HG02840 (cell line): ENCODE measurements around the gene RAD1.

ENCODE experiments used
- ATAC-seq: cut with Tn5 transposase; IDR thresholded peaks from one replicate; pipeline ENCODE4 v1.9.1; 2021; ENCODE audit warnings: mild to moderate bottlenecking, moderate library complexity, moderate number of reproducible peaks; ENCODE audit not compliant: unreplicated experiment, low FRiP score

The RAD1 gene

DNA sequence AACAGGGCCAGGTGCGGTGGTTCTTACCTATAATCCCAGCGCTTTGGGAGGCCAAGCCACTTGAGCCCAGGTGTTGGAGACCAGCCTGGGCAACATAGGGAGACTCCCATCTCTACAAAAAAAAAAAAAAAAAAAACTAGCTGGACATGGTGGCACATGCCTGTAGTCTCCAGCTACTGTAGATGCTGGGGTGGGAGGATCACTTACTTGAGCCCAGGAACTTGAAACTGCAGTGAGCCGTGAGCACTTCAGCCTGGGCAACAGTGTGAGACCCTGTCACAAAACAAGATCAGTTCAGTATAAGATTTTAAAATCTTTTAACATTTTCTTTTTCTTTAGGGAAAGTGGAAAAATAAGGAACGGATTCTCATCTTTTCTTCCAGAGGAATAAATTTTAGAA lies 2.7 kb upstream of the RAD1 start:
- no peak for ATAC-seq

DNA sequence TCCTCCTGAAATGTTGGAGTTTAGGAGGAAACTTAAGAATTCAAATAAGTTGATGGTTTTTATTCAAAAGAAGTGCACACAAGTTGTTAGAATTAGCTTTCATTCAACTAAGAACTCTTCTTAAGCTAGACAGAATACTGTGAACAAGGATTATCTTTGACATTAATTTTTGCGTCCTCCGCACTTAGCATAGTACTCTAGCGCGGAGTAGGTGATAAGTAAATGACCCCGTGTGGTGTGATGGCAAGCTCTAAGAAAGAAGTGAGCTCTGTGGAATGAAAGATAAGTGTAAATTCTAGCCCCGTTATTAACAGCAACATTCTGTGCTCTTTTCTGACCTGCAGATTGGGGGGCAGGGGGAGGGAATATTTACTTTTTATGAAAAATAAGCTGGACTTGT lies 1.2 kb upstream of the RAD1 start:
- ATAC-seq: no peak

DNA sequence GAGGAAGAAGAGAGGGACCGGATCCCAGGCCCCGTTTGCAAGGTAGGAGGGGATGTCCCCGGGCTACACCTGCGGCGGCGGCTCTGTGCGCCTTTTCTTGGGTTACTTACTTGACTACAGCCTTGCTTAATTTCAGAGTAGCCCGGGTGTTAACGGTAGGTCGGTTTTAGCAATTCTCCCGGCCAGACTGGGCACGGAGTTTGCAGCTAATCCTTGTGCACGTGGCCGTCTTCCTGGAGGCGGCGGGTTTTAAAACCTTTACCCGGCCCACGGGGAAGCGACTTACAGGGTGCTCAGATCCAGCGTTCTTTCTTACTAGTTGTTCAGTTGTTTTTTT lies 520 bp upstream of the RAD1 start:
- ATAC-seq: peak; percentile 11

DNA sequence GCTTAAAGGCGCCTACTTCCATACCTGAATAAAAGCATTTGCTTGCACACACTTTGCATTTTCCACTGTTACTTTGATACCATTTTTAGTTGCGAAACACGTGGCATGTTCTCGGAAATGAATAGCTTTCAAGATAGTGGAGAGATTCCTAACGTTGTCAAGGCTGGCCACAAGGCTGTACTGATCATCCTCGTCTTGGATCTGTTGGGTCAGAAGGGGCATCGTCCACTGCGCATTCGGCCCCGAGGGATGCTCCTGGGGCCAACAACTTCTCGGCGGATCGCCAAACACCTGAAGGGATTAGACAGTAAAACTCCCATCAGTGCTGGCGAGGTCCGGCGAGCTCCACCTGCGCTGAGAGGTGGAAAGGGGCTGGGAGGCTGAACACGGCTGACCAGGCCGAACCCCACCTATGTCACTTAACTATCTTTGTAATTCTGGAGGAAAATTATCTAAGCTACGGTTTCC lies 599 bp downstream of the RAD1 start:
- ATAC-seq: peak; percentile 17

DNA sequence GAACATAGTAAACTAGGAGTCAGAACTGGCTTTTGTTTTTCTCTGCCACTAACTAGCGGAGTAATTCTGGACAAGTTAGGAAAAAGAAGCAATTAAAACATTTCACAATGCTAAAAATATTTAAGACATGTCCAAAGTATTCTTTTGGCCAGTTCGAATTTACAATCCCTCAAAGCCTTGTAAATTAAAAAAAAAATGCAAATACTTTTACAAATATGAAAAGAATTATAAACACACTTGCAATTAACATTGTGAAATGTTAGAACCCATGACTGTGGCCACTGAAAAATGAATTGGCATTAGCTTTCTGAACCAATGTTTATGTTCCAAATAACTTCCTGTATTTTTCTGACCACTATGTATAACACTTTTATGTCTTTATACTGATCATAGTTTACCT lies 2.2 kb downstream of the RAD1 start:
- ATAC-seq: no peak

DNA sequence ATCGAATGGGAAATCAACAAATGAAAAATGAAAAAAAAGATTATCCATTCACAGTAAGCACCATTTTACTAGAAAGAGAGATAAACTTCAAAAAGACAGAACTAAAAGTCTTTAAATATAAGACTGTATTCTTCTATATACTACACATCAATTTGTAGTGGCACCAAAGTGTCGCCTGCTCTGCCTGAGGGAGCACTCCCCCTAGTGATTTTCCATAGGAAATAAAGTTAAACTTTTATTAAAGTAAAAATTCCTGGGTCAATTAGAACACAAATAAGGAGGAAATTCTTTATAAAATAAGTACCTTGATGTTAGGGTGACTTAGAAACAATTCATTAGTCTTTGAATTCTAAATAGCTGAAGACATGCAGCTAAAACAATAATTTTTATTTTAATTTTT lies 9.7 kb downstream of the RAD1 start:
- no peak for ATAC-seq

DNA sequence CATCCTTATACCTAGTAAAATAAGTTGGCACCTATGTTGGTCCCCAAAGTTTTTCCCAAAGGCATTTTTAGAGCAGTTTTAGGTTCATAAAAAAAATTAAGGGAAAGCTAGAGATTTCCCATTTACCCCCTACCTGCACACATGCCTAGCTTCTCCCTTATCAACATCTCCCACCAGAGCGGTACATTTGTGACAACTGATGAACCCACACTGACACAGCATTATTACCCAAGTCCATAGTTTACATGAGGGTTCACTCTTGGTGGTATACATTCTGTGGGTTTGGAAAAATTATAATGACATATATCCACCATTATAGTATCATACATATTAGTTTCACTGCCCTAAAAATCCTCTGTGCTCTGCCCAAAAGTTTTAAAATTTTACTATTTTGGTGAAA lies 12.0 kb downstream of the RAD1 start:
- ATAC-seq: no peak

DNA sequence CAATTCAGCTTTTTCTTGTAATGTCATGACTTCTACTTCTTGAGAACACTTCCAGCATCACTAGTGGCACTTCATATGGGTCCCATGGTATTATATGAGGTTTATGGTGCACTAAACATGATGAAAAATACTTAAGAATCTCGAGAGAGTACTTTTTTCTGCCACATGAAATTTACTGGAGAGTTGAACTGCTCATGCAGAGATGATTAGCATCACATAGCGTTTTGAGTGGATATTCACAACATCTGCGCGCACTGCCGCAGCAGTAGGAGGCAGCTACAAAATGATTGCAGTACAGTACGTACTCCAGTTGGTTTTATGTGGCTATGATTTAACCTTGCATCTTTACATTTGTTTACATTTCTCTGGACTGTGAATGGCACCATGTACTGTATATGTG lies 14.7 kb downstream of the RAD1 start:
- no peak for ATAC-seq

DNA sequence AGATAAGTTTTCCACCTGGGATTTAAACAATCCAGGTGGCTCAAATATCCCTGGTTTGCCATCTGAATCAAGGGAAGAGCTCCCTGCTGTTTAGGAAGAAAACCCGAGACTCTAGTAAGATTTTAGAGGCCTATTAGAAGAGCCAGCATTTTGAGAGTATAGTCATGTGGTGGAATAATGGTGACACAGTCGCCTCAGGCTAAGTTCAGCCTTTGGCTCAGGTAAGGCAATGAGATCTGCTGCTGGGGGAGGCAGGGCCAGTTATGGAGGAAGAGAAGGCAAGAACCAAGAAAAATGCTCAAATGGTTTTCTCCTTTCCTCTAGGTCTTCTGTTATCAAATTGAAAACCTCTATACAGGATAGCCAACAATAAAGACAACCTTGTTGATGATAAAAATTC lies 16.2 kb downstream of the RAD1 start:
- ATAC-seq: no peak

DNA sequence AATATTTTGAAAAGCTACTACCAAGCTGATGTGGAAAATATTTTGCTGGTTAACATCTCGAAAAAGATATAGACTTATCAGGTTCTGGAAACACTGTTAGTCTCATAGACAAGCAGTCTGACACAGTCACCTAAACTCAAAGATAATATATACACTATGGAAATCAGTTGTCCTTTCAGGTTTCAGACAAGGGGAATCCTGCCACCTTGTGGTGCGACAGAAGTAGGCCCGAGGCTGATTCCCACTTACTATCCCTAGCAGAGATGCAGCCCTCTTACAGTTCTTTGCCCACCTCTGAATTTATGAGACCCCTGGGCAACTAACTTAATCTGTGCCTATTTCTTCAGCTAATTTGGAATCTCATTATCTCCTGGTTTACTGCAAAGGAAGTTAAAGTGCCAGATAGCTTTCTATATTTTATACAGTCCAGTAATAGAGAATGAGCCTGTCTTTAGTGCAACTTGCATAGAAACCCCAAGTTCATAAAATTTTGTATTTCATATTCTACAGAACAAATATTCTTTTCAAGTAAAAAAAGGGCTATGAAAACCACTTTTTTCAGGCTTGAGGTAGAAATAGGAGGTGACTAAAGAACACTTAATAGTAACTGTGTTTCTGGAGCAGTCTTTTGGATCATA lies 16.9 kb downstream of the RAD1 start:
- peak; percentile 77 for ATAC-seq

DNA sequence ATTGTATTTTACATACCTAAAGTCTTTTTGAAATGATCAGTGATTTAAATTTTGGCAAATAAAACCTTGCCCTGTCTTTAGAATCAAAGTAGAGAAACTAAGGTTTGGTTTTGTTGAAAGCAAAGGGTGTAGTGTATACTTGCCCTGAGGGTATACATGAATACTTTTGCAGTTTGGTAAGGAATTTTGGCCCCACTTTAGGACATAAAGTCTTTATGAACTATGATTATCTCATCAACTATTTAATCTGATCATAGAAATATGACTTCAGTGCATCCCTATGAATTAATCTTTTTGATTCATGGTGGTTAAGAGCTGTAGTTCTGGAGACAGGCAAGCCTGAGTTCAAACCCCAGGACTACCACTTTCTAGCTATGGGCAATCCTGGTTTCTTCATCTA lies 17.7 kb downstream of the RAD1 start:
- no peak for ATAC-seq

DNA sequence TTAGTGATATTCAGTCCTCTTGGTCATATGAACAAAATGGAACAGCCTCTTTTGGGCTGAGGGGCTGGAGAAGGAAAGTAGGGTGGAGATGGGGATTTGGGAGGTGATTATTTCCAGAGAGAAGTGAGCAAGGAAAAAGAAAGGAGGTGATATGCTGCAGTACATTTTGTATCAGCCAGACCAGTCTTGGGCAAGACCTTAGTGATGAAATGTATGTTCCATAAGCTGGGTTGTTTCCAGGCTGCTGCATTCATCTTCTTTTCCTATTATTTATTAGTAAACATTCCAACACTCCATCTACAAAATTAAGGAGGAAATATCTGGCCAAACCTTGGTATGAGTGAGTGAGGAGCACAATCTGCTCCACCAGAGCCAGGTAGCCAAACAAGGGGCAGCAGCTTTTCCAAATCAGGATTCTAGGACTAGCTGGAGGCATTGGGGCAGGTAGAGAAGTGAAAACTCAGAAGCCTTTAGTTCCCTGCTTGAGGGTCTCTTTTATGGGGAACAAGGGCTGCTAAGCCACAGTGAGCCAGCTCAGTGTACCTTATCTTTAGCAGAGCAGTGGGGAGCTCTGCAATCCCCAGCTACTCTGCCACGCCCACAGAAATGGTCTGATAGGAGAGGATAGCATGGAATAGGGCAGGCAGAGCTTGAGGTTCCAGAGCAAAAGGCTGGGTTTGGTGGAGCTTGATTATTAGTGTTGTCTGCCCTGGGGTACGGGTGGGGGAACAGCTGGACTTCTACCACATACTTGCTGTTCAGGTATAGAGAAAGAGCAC lies 19.5 kb downstream of the RAD1 start:
- no peak for ATAC-seq

DNA sequence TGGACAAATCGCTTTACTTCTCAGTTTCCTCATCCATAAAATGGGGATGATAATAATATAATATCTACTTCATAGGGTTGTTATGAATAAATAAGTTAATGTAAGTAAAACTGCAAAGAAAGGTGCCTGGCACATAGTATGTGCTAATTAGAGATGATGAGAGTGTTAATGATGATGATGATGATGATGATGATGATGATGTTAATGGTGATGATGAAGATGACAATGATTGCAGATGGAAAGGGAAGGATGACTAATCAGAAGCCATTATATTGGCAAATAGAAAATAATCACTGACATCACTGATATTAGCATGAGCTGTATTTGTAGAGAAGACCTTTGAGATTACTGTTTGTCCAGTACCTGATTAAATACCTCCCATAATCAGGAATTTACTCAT lies 20.6 kb downstream of the RAD1 start:
- no peak for ATAC-seq

DNA sequence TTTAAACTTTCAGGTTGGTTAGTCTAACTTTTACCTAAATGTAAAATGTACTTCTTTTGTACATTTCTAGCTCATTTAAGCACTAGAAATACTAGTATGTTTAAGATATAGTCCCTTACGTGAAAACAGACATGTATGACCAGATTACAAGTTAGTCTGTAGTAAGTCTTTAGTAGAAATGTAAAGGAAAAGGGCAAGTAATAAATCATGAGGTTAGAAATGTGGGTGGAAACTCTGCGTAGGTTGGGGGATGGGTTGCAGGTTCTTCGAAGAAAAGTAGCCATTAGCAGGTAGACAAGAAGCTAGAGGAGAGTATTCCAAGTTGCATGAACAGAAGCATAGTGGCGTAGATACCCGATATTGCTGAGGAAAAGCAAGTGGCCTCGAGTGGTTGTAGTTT lies 22.9 kb downstream of the RAD1 start:
- no peak for ATAC-seq

DNA sequence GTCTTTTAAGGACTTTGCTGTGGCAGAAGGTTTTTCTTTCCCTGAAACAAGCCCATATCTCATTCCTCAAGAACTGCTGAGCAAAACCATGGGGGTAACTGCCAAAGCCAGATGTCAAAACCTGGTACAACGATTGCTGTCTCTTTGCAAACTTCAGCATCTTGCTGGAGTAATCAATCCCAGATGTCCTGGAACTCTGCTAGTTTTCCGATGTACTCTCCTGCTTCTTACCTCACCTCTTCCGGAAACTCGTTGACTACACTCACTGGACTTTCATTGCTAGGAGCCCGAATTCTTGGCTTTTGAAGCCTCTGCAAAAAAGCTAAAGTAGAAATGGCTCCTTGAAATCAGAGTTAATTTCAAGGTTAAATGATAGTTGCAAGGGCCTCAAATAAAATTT lies 23.3 kb downstream of the RAD1 start:
- ATAC-seq: no peak

DNA sequence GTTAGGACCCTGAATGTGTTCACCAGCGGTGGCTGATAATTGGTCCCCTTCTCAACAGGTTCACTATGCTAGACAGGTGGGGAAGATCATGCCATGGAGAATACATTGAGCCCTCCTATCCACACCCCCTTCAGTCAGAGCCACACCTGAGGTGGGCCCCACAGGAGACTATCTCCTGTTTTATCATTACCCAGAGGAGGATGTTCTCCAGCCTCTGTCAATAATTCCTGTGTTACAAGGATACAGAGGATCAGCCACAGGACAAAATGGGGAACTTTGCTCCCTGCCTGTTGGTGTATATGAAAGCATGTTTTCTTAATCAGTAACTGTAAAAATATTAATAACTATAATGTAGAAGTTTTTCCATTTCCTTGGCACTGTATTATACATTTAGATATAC lies 25.9 kb downstream of the RAD1 start:
- no peak for ATAC-seq

DNA sequence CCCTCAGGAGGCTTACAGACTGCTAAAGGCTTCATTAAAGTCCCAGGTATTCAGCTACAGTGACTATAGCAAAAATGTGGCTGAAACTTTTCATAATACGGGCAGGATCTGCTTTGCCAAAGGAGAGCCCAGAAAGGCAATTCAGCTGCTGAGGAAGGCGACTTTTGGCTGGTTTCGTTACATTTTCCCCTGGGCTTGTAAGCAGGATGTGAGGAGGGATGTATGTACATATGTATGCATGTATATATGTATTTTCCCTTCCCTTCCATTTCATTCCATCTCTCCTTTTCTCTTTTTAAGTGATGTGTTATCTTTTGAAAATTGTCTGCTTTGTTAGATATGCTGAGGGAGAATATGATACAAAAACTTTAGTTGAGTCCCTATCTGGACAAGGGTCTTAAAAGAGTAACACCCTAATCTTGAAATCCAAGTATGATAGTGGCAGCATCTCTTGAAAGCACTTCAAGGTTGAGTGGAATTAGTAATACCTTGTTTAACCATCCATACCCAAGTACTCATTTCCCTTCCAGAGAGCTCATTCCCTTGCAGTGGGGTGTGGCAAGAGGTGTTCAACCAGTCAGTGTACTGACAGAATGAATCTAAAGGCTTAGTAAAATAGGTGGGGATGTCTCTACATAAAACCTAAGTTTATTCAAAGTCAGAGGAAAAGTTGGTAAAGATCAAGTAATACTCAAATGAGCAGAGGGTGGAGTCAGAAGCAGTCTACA lies 28.7 kb downstream of the RAD1 start:
- no peak for ATAC-seq

DNA sequence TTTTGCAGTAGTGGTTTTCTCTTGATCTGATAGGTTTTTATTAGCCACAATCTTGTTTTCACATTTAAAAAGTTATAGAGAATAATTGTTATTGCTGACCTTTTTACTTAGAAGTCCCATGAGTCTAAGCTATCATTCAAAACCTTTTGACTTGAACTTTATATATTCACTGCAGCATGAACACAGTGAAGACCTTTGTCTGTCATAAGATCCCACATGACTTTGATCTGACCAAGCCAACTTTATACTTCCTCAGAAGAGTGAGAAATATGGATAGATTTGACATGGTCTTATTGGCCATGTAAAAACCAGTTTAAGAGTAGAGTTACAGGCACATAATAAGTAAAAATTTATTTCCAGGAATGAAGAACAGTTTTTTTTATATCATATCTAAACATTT lies 34.1 kb downstream of the RAD1 start:
- ATAC-seq: no peak

DNA sequence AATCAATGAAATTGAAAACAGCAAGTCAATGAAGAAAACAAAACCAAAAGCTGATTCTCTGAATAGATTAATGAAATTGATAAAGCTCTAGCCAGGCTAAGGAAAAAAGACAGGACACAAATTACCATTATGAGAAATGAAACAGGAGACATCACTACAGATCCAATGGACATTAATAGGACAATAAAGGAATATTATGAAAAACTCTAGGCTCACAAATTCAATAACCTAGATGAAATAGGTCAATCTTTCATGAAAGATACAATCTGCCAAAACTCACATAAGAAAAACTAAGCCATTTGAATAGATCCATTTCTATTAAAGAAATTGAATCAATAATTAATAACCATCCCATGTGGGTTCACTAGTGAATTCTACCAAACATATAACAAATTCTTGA lies 39.0 kb downstream of the RAD1 start:
- no peak for ATAC-seq

DNA sequence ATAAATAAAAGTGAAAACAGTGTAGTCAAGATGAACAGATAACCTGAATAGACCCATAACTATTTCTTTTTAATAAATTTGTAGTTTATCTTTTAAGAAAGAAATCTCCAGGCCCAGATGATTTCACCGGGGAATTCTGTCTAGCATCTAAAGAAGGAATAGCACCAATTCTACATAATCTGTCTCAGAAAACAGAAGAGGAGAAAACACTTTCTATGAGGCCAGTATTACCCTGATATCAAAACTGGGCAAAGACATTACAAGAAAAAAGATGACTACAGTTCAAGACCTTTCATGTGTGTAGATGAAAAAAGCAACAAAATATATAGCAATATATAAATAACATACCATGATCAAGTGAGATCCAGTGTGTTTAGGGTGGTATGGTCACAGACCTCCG lies 44.9 kb downstream of the RAD1 start:
- ATAC-seq: no peak

DNA sequence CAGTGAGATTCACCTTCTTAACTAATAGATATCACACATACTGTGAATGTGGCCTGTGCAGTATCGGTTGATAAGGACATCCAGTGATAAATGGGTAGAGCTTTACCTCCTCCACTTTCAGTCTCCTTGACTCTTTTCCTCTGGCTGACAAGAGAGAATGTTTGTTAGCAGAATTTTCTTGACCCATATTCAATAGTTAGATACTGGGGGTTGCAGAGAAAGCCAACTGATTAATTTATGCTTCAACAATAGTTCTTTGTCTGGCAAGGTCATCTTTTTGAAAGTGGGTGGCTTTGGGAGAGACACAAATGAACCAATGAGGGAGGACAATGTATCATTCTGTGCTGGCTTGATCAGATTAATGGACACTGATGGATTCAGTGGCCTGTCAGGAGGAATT lies 46.0 kb downstream of the RAD1 start:
- no peak for ATAC-seq

DNA sequence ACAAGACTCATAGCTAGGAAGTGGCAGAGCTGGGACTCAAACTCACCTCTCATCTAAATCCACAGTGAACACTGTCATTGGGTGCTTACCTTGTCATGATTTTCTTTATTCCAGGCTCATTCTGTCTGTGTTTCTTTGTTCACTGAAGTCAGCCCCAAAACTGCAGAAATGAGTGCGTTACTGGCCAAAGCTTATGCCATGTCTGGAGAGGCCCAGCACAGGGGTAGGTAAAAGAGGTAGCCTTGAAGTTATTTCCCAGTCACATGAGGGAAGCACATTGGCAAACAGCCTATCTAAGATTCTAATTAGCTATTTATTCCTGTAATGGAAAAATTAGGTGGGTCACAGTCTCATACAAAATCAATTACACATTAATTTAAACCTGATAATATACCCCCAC lies 46.5 kb downstream of the RAD1 start:
- no peak for ATAC-seq
